CD4-positive, alpha-beta T cell treated with Interleukin-4 for 1 hour (primary cell): ENCODE data around the gene SECISBP2.
"Not testable (repeated sequence)": the region's sequence is repeated elsewhere in the genome, so short reads cannot be mapped to it uniquely, and the experiment has no call there.

Experiments used
- DNase-seq, 2 donors: peaks; one replicate each; pipeline ENCODE4 v3.0.0-alpha.2; 2020 to 2022

SECISBP2 gene

DNA sequence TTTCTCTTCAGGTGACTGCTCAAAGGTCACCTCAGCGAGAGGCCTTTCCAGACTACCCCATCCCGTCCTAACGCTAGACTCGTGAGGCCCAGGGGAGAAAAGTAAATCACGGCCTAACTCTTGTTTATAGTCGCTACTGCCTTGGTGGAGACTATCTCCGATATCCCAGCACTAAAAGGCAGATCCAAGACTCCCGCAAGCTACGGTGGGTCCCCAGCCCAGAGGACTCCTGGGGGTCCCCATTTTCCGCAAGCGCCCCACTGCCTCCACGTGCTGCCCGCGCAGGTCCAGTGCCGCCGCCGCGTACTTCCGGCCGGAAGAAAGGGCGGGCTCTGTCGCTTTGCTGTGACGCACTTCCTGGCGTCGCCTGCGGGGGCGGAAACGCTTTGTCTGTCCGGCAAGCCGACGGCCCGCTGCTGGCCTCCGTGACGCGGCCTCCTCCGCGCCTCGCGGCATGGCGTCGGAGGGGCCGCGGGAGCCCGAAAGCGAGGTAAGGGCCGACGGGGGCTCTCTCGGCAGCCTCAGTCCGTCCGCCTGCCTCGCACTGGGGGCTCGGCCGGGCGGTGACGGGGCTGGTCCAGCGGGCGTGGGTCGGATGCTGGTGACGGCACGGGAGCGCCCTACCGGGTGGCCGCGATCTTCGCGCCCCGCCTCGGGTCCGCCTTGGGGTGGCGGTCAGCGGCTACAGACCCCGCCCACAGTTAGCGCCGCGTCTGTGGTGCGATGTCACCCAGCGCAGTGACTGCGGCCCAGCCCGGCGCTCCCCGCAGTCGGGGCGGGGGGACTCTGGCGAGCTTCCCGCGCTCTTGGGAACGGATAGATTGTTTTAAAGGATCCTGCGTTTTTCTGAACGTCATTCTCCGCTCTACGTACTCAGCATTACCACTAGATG, at the start of gene SECISBP2:
SECISBP2 (plus strand) TSS at position 378 of the 892 bp plus-strand sequence; CDS start at position 455, 77 bp downstream.
- DNase-seq: peak; percentile 94

DNA sequence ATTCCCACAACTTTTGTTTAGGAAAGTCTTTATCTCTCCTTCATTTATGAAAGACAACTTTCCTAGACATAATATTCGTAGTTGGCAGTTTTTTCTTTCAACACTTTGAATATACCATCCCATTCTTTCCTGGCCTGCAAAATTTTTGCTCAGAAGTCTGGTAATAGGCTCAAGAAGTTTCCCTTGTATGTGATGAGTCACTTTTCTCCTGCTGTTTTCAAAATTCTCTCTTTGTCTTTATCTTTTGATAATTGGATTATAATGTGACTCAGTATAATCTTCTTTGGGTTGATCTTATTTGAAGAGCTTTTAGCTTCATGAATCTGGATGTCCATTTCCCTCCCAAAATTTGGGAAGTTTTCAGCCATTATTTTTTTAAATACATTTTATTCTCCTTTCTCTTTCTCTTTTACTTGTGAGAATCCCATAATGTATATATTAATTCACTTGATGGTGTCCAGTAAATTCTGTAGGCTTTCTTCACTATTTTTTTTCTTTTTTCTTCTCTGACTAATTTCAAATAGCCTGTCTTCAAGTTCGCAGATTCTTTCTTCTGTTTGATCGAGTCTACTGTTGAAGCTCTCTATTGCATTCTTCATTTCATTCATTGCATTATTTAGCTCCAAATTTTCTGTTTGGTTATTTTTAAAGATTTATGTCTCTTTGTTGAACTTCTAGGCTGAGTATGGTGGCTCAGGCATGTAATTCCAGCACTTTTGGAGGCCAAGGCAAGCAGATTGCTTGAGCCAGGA, 44.6 kb upstream of the SECISBP2 start:
- DNase-seq: no peak

- no peak for DNase-seq
Observed at GRCh38 chr9:89274838-89275237, 43.5 kb upstream of the SECISBP2 start.

GRCh38 chr9:89276040-89276439, 42.3 kb upstream of the SECISBP2 start:
- not testable (repeated sequence) for DNase-seq

GRCh38 chr9:89277043-89277442, 41.3 kb upstream of the SECISBP2 start:
- DNase-seq: no peak

GRCh38 chr9:89277454-89277853, 40.8 kb upstream of the SECISBP2 start:
- DNase-seq: peak in 1 of 2 donors; percentile 20

DNA sequence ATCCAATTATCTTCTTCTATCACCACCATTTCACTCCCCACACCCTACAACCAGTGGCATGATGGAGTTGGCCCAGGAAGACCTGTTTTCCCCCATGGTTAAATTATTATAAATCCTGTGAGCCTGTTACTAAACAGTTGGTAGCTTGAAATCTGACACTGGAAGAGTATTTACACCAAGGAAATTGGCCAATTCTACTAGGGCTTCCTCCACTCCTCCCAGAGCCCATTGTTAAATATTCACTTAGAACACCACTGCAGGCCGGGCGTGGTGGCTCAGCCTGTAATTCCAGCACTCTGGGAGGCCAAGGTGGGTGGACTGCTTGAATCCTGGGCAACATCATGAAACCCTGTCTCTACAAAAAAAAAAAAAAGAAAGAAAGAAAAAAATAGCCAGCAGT, 39.7 kb upstream of the SECISBP2 start:
- DNase-seq: no peak

GRCh38 chr9:89278997-89279739, 39.1 kb upstream of the SECISBP2 start:
- peak in 1 of 2 donors; percentile 45 for DNase-seq

- no peak for DNase-seq
Observed at GRCh38 chr9:89281106-89281505, 37.2 kb upstream of the SECISBP2 start.

DNA sequence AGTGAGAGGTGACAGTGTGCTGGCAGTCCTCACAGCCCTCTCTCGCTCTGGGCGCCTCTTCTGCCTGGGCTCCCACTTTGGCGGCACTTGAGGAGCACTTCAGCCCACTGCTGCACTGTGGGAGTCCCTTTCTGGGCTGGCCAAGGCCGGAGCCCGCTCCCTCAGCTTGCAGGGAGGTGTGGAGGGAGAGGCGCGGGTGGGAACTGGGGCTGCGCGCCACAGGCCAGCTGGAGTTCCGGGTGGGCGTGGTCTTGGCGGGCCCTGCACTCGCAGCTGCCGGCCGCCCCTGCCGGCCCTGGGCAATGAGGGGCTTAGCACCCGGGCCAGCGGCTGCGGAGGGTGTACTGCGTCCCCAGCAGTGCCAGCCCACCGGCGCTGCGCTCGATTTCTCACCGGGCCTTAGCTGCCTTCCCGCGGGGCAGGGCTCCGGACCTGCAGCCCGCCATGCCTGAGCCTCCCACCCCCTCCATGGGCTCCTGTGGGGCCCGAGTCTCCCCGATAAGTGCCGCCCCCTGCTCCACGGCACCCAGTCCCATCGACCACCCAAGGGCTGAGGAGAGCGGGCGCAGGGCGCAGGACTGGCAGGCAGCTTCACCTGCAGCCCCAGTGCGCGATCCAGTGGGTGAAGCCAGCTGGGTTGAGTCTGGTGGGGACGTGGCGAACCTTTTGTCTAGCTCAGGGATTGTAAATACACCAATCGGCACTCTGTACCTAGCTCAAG, 35.9 kb upstream of the SECISBP2 start:
- DNase-seq: not testable (repeated sequence)

DNA sequence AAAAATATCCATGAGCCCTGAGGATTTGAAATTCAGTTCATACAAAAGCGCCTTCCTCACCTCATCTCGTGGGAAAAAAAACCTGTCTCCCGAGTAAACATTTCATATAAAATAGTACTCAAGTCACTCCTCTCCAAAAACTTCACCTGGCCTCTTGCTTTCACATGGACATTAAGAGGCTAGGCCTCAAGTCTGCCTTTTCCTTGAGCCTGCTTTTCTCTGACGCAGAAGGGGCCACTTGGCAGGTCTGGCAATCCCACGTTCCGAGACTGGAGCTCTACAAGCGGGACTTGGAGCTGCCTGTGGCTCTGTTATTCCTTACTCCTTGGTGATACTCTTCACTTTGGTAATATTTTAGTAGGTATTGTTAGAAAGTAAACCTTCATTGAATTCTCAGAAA, 34.2 kb upstream of the SECISBP2 start:
- no peak for DNase-seq

DNA sequence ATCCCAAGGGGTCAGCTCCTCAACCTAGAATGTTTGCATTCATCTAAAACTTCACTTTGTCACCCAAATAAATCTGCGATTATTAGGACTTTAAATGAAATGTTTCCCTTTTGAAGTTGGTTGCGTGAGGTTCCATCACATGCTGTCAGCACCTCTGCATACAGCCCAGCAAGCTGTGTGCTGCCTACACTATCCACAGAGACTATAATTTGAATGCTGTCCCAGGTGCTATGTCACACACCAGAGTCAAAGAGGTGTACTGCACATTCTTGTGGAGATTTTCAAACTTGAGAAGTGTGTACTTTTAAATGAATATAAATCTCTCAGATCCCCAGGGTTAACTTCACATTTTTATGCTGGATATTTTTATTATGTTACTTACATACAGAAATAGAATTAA, 26.6 kb upstream of the SECISBP2 start:
- DNase-seq: no peak

DNA sequence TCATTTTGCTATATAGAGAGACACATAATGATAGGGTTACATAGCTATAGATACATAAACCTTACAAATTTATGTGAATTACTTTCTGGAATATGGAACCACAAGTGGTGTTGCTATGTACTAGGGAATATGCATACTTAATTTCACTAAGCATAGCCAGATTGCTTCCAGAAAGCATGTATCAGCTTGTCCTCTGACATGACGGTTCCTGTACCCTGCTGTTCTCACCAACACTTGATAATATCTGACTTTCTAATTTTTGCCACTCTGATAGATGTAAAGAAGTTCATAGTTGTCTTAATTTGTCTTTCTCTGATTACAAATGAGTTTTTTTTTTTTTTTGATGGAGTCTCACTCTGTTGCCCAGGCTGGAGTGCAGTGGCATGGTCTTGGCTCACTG, 25.3 kb upstream of the SECISBP2 start:
- DNase-seq: no peak

DNA sequence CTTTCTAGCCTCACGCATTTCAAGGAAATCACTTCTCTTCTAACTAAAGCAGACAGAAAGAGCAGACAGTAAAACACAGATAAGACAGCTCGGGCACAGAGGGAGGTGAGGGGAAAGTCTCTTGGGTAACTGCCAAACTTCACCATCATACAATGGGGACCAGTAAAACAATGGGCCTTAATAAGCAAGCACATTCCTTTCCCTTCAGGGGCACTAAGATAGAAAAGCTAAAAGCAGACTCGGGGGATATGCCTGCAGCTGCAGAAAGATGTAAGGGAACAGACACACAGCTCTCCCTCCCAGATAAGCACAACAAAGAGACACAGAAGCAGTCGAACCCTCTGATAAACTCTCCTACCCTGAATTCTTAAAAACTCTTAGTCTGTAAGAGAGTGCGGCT, 22.9 kb upstream of the SECISBP2 start:
- DNase-seq: no peak

DNA sequence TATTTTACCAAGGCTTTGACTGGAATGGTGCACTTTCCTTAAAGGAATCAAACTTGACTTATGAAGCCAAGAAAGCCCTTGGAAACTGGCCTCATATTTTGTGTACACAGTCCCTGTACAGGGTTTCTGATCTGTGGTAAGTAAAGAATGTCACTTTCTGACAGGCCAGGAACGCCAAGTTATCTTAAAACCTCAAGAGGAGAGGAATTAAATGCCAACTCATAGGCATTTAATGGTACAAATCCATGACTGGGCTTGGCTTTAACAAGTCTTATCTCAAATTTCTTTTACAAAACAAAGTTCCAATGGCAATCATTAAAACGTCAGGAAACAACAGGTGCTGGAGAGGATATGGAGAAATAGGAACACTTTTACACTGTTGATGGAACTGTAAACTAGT, 16.3 kb upstream of the SECISBP2 start:
- not testable (repeated sequence) for DNase-seq

- DNase-seq: no peak
Observed at GRCh38 chr9:89304020-89304833, 14.1 kb upstream of the SECISBP2 start.

- DNase-seq: no peak
Observed at GRCh38 chr9:89304834-89305188, 13.5 kb upstream of the SECISBP2 start.

DNA sequence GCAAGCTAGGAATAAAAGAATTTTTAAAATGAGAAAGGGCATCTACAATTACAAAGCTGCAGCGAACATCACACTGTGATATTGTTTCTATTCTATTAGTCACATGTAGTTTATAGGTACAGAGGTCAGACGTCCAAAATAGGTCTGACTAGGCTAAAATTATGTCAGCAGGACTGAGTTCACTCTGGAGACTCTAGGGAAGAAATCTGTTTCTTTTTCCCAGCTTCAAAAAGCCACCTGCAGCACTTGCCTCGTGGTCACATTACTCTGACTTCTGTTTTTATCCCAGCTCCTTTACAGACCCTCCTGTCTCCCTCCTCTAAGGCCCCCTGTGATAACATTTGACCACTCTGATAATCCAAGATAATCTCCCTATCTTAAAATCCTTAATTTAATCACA, 12.4 kb upstream of the SECISBP2 start:
- no peak for DNase-seq

- no peak for DNase-seq
Observed at GRCh38 chr9:89309166-89309565, 9.1 kb upstream of the SECISBP2 start.

- DNase-seq: no peak
Observed at GRCh38 chr9:89309608-89310474, 8.5 kb upstream of the SECISBP2 start.
